ENCODE data around the gene ALCAM. TPM values are rescaled to one million over a fixed set of nuclear protein-coding genes. Genes with fewer than 3 reads are reported as not detected.

ALCAM gene
- total and polyA plus RNA-seq, 4 donors: 35.4 to 154 (median 80.7) TPM

DNA sequence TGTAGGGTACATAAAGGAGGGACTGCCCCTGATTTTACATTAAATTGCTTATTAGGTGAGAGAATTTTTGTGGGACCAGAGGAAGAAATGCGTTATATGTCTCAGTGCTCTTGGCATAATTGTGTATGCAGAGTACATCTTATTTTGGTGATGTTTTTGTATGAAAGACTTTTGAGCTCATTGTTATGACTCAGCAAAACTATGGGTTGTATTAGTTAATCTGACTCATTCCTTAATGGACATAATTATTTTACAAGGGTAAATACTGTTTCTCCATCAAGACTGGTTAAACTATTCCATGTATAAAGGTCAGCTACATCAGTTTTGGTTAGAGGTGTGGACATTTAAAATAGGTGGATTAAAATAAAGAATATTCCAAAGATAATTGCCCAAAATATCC is 156.8 kb downstream of the ALCAM start:
- ATAC-seq (ENCODE audit: low FRiP score) (no peak), DNase-seq (no peak)
- no peak overlapping the region for H3K27ac ChIP-seq (ENCODE audit: low read depth in 1 of 2, low read length in 2 of 2)
- H3K9me3 ChIP-seq (ENCODE audit: control insufficient read depth, low read length): no peaks in the 10 kb centered on the region
- peaks cover 3 to 5% of the 10 kb centered on the region in 2 donors for H3K36me3 ChIP-seq (ENCODE audit: control insufficient read depth in 1 of 2, insufficient read depth in 2 of 2, low read length in 1 of 2)
- 96 to 98% methylated on average over 1 of the region's 1 CpG for WGBS, 2 donors
- intact Hi-C loops (cut with DNase I): no loop called here
- no peak overlapping the region for H3K4me3 ChIP-seq (ENCODE audit: low read length in 2 of 2)
- H3K27me3 ChIP-seq (ENCODE audit: control insufficient read depth in 1 of 2, insufficient read depth in 2 of 2, low read length in 1 of 2): no peaks in the 10 kb centered on the region
- H3K4me1 ChIP-seq (ENCODE audit: control insufficient read depth in 1 of 2, insufficient read depth in 2 of 2, low read length in 2 of 2): peaks cover 0 to 2% of the 10 kb centered on the region in 2 donors

DNA sequence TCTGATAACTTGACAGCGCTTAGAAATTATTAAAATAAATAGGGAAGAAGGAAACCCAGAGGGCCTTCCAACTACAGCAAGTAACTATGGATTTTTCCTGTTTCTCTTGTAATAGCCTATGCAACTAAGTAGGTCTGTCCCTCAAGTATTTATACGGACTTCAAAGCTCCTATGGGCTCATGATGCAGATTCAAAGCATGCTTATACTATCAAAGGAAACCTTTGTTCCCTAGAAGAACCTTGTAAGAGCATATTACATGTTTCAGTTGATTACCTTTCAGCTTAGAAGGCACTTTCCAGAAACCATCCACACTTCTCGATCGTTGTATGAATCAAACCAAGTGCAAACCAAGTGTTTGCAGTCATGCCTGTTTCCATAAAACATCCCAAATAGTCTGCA is 158.8 kb downstream of the ALCAM start:
- Histone ChIP-seq H3K36me3 (ENCODE audit: control insufficient read depth in 1 of 2, insufficient read depth in 2 of 2, low read length in 1 of 2) (peaks cover 3 to 5% of the 10 kb centered on the region in 2 donors), H3K4me1 (ENCODE audit: control insufficient read depth in 1 of 2, insufficient read depth in 2 of 2, low read length in 2 of 2) (peaks cover 0 to 2% of the 10 kb centered on the region in 2 donors), H3K27me3 (ENCODE audit: control insufficient read depth in 1 of 2, insufficient read depth in 2 of 2, low read length in 1 of 2) (no peaks in the 10 kb centered on the region), H3K4me3 (ENCODE audit: low read length in 2 of 2) (no peak overlapping the region), H3K27ac (ENCODE audit: low read depth in 1 of 2, low read length in 2 of 2) (no peak overlapping the region), H3K9me3 (ENCODE audit: control insufficient read depth, low read length) (no peaks in the 10 kb centered on the region)
- no peak for ATAC-seq (ENCODE audit: low FRiP score)
- intact Hi-C loops (cut with DNase I): no loop called here
- no peak for DNase-seq
- WGBS, 2 donors: 65 to 79% methylated on average over 4 of the region's 4 CpGs

DNA sequence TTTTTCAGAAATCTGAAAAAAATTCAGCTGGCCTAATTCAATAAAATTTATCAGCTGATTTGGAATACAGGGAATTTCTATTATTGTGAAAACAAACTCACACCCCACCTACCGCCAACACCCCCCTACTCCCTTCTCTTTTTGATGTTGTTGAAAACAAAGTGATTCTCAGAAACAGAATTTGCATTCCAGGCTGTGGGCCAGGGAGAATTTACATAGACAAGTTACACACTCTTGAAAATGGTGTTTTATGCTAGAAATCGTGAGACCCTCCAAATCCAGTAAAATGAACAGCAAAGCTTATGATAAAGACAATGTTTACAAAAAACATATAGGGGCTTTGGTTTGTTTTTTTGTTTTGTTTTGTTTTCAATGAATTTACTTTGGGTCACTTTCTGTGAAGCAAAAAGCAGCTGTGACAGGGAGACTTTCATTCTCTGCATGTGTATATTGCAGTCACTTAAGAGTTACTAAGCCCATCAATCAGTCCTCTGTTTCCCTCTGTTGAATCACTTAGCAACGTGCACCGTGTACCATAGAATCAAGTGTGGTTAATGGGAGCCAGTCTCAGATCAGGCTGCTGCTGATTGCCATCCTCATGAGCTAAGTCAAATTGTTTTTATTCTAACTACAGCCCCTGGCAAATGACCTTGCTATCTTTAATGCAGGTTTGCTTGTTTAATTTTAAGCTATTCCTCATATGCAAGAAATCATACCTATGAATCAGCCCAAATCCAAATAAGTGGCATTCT is 159.8 kb downstream of the ALCAM start:
- Histone ChIP-seq H3K9me3 (ENCODE audit: control insufficient read depth, low read length) (no peaks in the 10 kb centered on the region), H3K27me3 (ENCODE audit: control insufficient read depth in 1 of 2, insufficient read depth in 2 of 2, low read length in 1 of 2) (no peaks in the 10 kb centered on the region), H3K27ac (ENCODE audit: low read depth in 1 of 2, low read length in 2 of 2) (no peak overlapping the region), H3K4me3 (ENCODE audit: low read length in 2 of 2) (no peak overlapping the region), H3K36me3 (ENCODE audit: control insufficient read depth in 1 of 2, insufficient read depth in 2 of 2, low read length in 1 of 2) (peaks cover 3 to 5% of the 10 kb centered on the region in 2 donors), H3K4me1 (ENCODE audit: control insufficient read depth in 1 of 2, insufficient read depth in 2 of 2, low read length in 2 of 2) (peaks cover 0 to 2% of the 10 kb centered on the region in 2 donors)
- ATAC-seq (ENCODE audit: low FRiP score): no peak
- intact Hi-C loops (cut with DNase I): no loop called here
- DNase-seq: no peak
- 71 to 77% methylated on average over 4 of the region's 4 CpGs for WGBS, 2 donors

DNA sequence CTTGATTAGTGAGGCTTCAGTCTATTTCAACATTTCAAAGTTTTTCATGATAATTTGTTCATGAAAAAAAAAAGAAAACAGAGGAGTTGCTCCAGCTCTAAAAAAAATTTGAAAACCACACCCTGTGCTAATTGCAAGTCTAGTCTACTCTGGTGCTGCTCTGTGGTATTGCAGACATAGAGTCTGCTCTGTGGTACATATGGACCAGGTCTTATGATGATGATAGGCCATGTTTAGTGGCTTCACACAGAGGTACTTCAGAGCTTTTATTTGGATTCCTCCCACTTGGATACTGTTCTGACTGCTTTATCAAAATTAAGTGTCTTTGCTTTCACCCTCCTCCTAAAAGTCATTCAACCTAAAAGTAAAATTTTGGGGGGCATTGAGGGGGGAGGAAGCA is 160.8 kb downstream of the ALCAM start:
- Histone ChIP-seq H3K27me3 (ENCODE audit: control insufficient read depth in 1 of 2, insufficient read depth in 2 of 2, low read length in 1 of 2) (no peaks in the 10 kb centered on the region), H3K4me1 (ENCODE audit: control insufficient read depth in 1 of 2, insufficient read depth in 2 of 2, low read length in 2 of 2) (peaks cover 0 to 2% of the 10 kb centered on the region in 2 donors), H3K9me3 (ENCODE audit: control insufficient read depth, low read length) (no peaks in the 10 kb centered on the region), H3K36me3 (ENCODE audit: control insufficient read depth in 1 of 2, insufficient read depth in 2 of 2, low read length in 1 of 2) (peaks cover 3 to 5% of the 10 kb centered on the region in 2 donors), H3K27ac (ENCODE audit: low read depth in 1 of 2, low read length in 2 of 2) (no peak overlapping the region), H3K4me3 (ENCODE audit: low read length in 2 of 2) (no peak overlapping the region)
- intact Hi-C loops (cut with DNase I): no loop called here
- no peak for ATAC-seq (ENCODE audit: low FRiP score)
- no peak for DNase-seq

- no peak overlapping the region for H3K27ac ChIP-seq (ENCODE audit: low read depth in 1 of 2, low read length in 2 of 2)
- no peak overlapping the region for H3K4me3 ChIP-seq (ENCODE audit: low read length in 2 of 2)
- no peaks in the 10 kb centered on the region for H3K27me3 ChIP-seq (ENCODE audit: control insufficient read depth in 1 of 2, insufficient read depth in 2 of 2, low read length in 1 of 2)
- H3K9me3 ChIP-seq (ENCODE audit: control insufficient read depth, low read length): no peaks in the 10 kb centered on the region
- H3K36me3 ChIP-seq (ENCODE audit: control insufficient read depth in 1 of 2, insufficient read depth in 2 of 2, low read length in 1 of 2): peaks cover 3 to 5% of the 10 kb centered on the region in 2 donors
- intact Hi-C loops (cut with DNase I): no loop called here
- peaks cover 0 to 2% of the 10 kb centered on the region in 2 donors for H3K4me1 ChIP-seq (ENCODE audit: control insufficient read depth in 1 of 2, insufficient read depth in 2 of 2, low read length in 2 of 2)
- ATAC-seq (ENCODE audit: low FRiP score) (no peak), DNase-seq (no peak)
- 63 to 83% methylated on average over 3 of the region's 3 CpGs for WGBS, 2 donors
Measured at GRCh38 chr3:105527949-105528348, 161.2 kb downstream of the ALCAM start.

GRCh38 chr3:105528955-105529354 is 162.2 kb downstream of the ALCAM start:
- Histone ChIP-seq H3K4me3 (ENCODE audit: low read length in 2 of 2) (no peak overlapping the region), H3K27me3 (ENCODE audit: control insufficient read depth in 1 of 2, insufficient read depth in 2 of 2, low read length in 1 of 2) (no peaks in the 10 kb centered on the region), H3K27ac (ENCODE audit: low read depth in 1 of 2, low read length in 2 of 2) (no peak overlapping the region), H3K9me3 (ENCODE audit: control insufficient read depth, low read length) (no peaks in the 10 kb centered on the region), H3K36me3 (ENCODE audit: control insufficient read depth in 1 of 2, insufficient read depth in 2 of 2, low read length in 1 of 2) (peaks cover 3 to 6% of the 10 kb centered on the region in 2 donors), H3K4me1 (ENCODE audit: control insufficient read depth in 1 of 2, insufficient read depth in 2 of 2, low read length in 2 of 2) (peaks cover 0 to 2% of the 10 kb centered on the region in 2 donors)
- 93 to 94% methylated on average over 2 of the region's 2 CpGs for WGBS, 2 donors
- intact Hi-C loops (cut with DNase I): no loop called here
- DNase-seq: no peak
- ATAC-seq (ENCODE audit: low FRiP score): no peak

DNA sequence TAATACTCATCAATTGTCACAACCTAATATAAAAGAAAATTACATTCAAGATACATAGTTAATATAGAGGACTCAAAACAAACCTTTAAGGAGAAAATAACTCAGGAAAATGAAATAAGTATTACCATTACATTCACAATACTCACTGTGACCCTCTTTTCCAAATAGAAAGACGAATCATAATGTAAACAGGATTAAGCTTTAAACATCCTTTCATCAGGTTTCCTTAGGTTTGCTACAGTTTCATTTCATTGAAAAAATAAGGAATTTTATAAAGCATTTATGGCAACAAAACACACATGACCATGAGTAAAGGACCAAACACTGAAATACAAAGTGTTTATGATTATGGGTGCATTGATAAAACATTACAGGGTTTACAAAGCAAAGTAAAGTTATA is 162.7 kb downstream of the ALCAM start:
- H3K27ac ChIP-seq (ENCODE audit: low read depth in 1 of 2, low read length in 2 of 2): no peak overlapping the region
- DNase-seq: no peak
- H3K9me3 ChIP-seq (ENCODE audit: control insufficient read depth, low read length): no peaks in the 10 kb centered on the region
- intact Hi-C loops (cut with DNase I): no loop called here
- WGBS, 2 donors: 73 to 93% methylated on average over 1 of the region's 1 CpG
- no peak overlapping the region for H3K4me3 ChIP-seq (ENCODE audit: low read length in 2 of 2)
- H3K27me3 ChIP-seq (ENCODE audit: control insufficient read depth in 1 of 2, insufficient read depth in 2 of 2, low read length in 1 of 2): no peaks in the 10 kb centered on the region
- peaks cover 1 to 8% of the 10 kb centered on the region in 2 donors for H3K36me3 ChIP-seq (ENCODE audit: control insufficient read depth in 1 of 2, insufficient read depth in 2 of 2, low read length in 1 of 2)
- no peak for ATAC-seq (ENCODE audit: low FRiP score)
- peaks cover 0 to 2% of the 10 kb centered on the region in 2 donors for H3K4me1 ChIP-seq (ENCODE audit: control insufficient read depth in 1 of 2, insufficient read depth in 2 of 2, low read length in 2 of 2)

DNA sequence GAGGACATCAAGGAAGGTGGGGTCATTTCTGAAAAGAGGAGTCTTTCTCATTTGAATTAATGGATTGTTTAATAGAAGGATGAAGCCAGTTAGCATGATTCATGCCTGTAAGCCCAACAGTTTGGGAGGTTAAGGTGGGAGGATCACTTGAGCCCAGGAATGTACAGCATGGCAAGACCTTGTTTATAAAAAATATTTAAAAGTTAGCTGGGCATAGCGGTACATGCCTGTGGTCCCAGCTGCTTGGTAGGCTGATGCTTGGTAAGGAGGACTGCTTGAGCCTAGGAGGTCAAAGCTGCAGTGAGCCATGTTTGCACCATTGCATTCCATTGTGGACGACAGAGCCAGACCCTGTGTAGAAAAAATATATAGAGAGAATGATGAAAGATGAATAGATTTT is 165.5 kb downstream of the ALCAM start:
- H3K36me3 ChIP-seq (ENCODE audit: control insufficient read depth in 1 of 2, insufficient read depth in 2 of 2, low read length in 1 of 2): peaks cover 0 to 10% of the 10 kb centered on the region in 2 donors
- DNase-seq (no peak), ATAC-seq (ENCODE audit: low FRiP score) (no peak)
- 88 to 95% methylated on average over 2 of the region's 2 CpGs for WGBS, 2 donors
- H3K4me1 ChIP-seq (ENCODE audit: control insufficient read depth in 1 of 2, insufficient read depth in 2 of 2, low read length in 2 of 2): peaks cover 0 to 2% of the 10 kb centered on the region in 2 donors
- no peak overlapping the region for H3K27ac ChIP-seq (ENCODE audit: low read depth in 1 of 2, low read length in 2 of 2)
- H3K27me3 ChIP-seq (ENCODE audit: control insufficient read depth in 1 of 2, insufficient read depth in 2 of 2, low read length in 1 of 2): no peaks in the 10 kb centered on the region
- intact Hi-C loops (cut with DNase I): no loop called here
- no peaks in the 10 kb centered on the region for H3K9me3 ChIP-seq (ENCODE audit: control insufficient read depth, low read length)
- H3K4me3 ChIP-seq (ENCODE audit: low read length in 2 of 2): no peak overlapping the region

- Histone ChIP-seq H3K9me3 (ENCODE audit: control insufficient read depth, low read length) (no peaks in the 10 kb centered on the region), H3K4me3 (ENCODE audit: low read length in 2 of 2) (no peak overlapping the region), H3K27me3 (ENCODE audit: control insufficient read depth in 1 of 2, insufficient read depth in 2 of 2, low read length in 1 of 2) (no peaks in the 10 kb centered on the region), H3K4me1 (ENCODE audit: control insufficient read depth in 1 of 2, insufficient read depth in 2 of 2, low read length in 2 of 2) (no peaks in the 10 kb centered on the region), H3K36me3 (ENCODE audit: control insufficient read depth in 1 of 2, insufficient read depth in 2 of 2, low read length in 1 of 2) (peaks cover 0 to 7% of the 10 kb centered on the region in 2 donors), H3K27ac (ENCODE audit: low read depth in 1 of 2, low read length in 2 of 2) (no peak overlapping the region)
- no peak for DNase-seq
- intact Hi-C loops (cut with DNase I): no loop called here
- whole genome bisulfite sequencing, 2 donors: 89 to 100% methylated on average over 3 of the region's 3 CpGs
- no peak for ATAC-seq (ENCODE audit: low FRiP score)
Measured at GRCh38 chr3:105533960-105534359, 167.3 kb downstream of the ALCAM start.
